ENCODE results near the gene TNFRSF12A. TPM values are rescaled to one million over a fixed set of nuclear protein-coding genes. Genes with fewer than 3 reads are reported as not detected.

Gene TNFRSF12A
- total and polyA plus RNA-seq, 2 of the 13 experiments (the other 11 are each of a cell fraction or from before 2014, with no cell fraction given) = 61.9 to 66.0 TPM

DNA sequence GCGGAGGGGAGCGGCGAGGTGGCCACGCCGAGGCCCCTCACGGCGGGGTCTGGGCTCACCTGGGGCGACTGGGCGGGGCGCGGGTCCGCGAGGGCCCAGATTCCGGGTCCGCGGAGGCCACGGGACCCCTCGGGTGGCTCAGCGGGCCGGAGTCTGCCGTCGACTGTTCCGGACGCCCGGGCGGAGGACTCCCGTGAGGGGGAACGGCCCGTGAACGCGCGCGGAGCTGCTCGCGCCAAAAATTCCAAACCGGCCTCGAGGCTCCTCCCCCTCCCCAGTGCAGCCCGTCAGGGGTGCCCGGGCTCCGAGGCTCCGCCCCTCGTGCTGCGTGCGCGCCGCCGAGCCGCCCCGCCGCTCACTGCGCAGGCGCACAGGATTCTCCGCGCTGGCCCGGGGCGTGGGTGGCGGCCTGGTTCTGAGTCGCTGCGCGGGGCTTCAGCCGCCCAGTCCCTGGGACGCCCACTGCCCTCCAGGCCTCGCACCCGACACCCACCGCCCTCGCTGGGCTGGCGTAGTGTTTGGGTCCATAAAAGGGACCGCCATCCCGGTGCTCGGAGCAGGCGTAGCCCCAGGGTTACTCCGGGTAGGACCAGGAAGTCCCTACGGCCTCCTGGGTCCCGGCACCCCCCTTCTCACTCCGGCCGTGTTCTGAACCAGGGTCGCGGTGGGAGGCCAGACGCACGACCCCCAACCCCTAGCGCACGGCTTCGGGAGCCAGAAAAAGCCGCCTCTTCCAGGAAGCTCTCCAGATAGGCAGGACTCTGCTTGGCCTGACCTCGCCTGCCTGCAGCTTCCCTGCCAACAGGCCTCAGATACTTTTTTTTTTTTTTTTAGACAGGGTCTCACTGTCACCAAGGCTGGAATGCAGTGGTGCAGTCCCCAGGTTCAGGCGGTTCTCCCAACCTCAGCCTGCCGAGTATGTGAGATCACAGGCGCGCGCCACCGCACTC, 39.7 kb upstream of the TNFRSF12A start, which contains the start of gene PKMYT1 (continued):
- TF ChIP-seq BCL6 (CRISPR knock-in tag; IDR thresholded peaks at IDR 0.05) (no peak), ZNF33A (CRISPR knock-in tag; IDR thresholded peaks at IDR 0.05; ENCODE audit: borderline replicate concordance) (no peak), ZNF780A (CRISPR knock-in tag; IDR thresholded peaks at IDR 0.05) (no peak), HCFC1 (IDR thresholded peaks at IDR 0.05; ENCODE audit: low read depth, low read length) (no peak), ZNF282 (IDR thresholded peaks at IDR 0.05; ENCODE audit: partially characterized antibody) (no peak), ZNF790 (CRISPR knock-in tag; IDR thresholded peaks at IDR 0.05; ENCODE audit: borderline replicate concordance) (peak; percentile 39; the same call in 1 of the 2 replicates), ZNF331 (CRISPR knock-in tag; IDR thresholded peaks at IDR 0.05) (no peak), ZNF264 (CRISPR knock-in tag; IDR thresholded peaks at IDR 0.05) (no peak), CBX2 (IDR thresholded peaks at IDR 0.05; ENCODE audit: low read depth, low read length) (no peak), CBX2 (CRISPR knock-in tag; IDR thresholded peaks at IDR 0.05; ENCODE audit: low read depth) (no peak), ZBTB7A (CRISPR knock-in tag; IDR thresholded peaks at IDR 0.05) (peak; percentile 77; the same call in 1 of the 2 replicates), FOXC1 (CRISPR knock-in tag; IDR thresholded peaks at IDR 0.05; ENCODE audit: borderline replicate concordance) (no peak; the same call in 1 of the 2 replicates), REL (CRISPR knock-in tag; conservative IDR thresholded peaks at IDR 0.05) (0 out of 2 replicates have a peak, but pooled peaks have one; percentile 48)
- TF ChIP-seq, protein P1, sequence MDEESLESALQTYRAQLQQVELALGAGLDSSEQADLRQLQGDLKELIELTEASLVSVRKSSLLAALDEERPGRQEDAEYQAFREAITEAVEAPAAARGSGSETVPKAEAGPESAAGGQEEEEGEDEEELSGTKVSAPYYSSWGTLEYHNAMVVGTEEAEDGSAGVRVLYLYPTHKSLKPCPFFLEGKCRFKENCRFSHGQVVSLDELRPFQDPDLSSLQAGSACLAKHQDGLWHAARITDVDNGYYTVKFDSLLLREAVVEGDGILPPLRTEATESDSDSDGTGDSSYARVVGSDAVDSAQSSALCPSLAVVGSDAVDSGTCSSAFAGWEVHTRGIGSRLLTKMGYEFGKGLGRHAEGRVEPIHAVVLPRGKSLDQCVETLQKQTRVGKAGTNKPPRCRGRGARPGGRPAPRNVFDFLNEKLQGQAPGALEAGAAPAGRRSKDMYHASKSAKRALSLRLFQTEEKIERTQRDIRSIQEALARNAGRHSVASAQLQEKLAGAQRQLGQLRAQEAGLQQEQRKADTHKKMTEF (CRISPR knock-in tag; IDR thresholded peaks at IDR 0.05) = no peak
- TF ChIP-seq, protein P2, sequence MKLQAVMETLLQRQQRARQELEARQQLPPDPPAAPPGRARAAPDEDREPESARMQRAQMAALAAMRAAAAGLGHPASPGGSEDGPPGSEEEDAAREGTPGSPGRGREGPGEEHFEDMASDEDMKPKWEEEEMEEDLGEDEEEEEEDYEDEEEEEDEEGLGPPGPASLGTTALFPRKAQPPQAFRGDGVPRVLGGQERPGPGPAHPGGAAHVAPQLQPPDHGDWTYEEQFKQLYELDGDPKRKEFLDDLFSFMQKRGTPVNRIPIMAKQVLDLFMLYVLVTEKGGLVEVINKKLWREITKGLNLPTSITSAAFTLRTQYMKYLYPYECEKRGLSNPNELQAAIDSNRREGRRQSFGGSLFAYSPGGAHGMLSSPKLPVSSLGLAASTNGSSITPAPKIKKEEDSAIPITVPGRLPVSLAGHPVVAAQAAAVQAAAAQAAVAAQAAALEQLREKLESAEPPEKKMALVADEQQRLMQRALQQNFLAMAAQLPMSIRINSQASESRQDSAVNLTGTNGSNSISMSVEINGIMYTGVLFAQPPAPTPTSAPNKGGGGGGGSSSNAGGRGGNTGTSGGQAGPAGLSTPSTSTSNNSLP (IDR thresholded peaks at IDR 0.05; ENCODE audit: low read depth, low read length) = no peak
- TF ChIP-seq, protein P3, sequence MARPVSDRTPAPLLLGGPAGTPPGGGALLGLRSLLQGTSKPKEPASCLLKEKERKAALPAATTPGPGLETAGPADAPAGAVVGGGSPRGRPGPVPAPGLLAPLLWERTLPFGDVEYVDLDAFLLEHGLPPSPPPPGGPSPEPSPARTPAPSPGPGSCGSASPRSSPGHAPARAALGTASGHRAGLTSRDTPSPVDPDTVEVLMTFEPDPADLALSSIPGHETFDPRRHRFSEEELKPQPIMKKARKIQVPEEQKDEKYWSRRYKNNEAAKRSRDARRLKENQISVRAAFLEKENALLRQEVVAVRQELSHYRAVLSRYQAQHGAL (CRISPR knock-in tag; IDR thresholded peaks at IDR 0.05; ENCODE audit: not compliant biosample characterization) = no peak
- TF ChIP-seq, protein P4, sequence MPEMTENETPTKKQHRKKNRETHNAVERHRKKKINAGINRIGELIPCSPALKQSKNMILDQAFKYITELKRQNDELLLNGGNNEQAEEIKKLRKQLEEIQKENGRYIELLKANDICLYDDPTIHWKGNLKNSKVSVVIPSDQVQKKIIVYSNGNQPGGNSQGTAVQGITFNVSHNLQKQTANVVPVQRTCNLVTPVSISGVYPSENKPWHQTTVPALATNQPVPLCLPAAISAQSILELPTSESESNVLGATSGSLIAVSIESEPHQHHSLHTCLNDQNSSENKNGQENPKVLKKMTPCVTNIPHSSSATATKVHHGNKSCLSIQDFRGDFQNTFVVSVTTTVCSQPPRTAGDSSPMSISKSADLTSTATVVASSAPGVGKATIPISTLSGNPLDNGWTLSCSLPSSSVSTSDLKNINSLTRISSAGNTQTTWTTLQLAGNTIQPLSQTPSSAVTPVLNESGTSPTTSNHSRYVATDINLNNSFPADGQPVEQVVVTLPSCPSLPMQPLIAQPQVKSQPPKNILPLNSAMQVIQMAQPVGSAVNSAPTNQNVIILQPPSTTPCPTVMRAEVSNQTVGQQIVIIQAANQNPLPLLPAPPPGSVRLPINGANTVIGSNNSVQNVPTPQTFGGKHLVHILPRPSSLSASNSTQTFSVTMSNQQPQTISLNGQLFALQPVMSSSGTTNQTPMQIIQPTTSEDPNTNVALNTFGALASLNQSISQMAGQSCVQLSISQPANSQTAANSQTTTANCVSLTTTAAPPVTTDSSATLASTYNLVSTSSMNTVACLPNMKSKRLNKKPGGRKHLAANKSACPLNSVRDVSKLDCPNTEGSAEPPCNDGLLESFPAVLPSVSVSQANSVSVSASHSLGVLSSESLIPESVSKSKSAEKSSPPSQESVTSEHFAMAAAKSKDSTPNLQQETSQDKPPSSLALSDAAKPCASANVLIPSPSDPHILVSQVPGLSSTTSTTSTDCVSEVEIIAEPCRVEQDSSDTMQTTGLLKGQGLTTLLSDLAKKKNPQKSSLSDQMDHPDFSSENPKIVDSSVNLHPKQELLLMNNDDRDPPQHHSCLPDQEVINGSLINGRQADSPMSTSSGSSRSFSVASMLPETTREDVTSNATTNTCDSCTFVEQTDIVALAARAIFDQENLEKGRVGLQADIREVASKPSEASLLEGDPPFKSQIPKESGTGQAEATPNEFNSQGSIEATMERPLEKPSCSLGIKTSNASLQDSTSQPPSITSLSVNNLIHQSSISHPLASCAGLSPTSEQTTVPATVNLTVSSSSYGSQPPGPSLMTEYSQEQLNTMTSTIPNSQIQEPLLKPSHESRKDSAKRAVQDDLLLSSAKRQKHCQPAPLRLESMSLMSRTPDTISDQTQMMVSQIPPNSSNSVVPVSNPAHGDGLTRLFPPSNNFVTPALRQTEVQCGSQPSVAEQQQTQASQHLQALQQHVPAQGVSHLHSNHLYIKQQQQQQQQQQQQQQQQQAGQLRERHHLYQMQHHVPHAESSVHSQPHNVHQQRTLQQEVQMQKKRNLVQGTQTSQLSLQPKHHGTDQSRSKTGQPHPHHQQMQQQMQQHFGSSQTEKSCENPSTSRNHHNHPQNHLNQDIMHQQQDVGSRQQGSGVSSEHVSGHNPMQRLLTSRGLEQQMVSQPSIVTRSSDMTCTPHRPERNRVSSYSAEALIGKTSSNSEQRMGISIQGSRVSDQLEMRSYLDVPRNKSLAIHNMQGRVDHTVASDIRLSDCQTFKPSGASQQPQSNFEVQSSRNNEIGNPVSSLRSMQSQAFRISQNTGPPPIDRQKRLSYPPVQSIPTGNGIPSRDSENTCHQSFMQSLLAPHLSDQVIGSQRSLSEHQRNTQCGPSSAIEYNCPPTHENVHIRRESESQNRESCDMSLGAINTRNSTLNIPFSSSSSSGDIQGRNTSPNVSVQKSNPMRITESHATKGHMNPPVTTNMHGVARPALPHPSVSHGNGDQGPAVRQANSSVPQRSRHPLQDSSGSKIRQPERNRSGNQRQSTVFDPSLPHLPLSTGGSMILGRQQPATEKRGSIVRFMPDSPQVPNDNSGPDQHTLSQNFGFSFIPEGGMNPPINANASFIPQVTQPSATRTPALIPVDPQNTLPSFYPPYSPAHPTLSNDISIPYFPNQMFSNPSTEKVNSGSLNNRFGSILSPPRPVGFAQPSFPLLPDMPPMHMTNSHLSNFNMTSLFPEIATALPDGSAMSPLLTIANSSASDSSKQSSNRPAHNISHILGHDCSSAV (CRISPR knock-in tag; IDR thresholded peaks at IDR 0.05; ENCODE audit: borderline replicate concordance) = no peak

Data from HepG2 (cell line).